ENCODE results near the gene OCA2. TPM values are rescaled to one million over a fixed set of nuclear protein-coding genes. Genes with fewer than 3 reads are reported as not detected.

The OCA2 gene
- total and polyA plus RNA-seq, 2 of the 4 experiments (the other 2 are of a cell fraction) = under 0.01 to 0.03 TPM

Other genes starting within 250 kb of the OCA2 start
- gene HERC2, start 222.9 kb upstream of the OCA2 start, total RNA-seq (2012; rRNA removed) = 21.7 and 28.9 TPM in 2 replicates
- gene HERC2, start 222.9 kb upstream of the OCA2 start, polyA plus RNA-seq (2012; rRNA removed) = 20.8 and 20.9 TPM in 2 replicates

Data from IMR-90 (cell line).